GM19099 (cell line): Measurements from ENCODE around the gene B3GNT8.

Source experiments
- POLR2A ChIP-seq: IDR thresholded peaks from 3 replicates; pipeline ENCODE4 v1.6.1; 2011; ENCODE audit warnings: low read depth; ENCODE audit not compliant: insufficient read length; ENCODE audit errors: extremely low read depth

The B3GNT8 gene

GRCh38 chr19:41408256-41408655 lies 18.9 kb downstream of the B3GNT8 start:
- TF ChIP-seq POLR2A: no peak

GRCh38 chr19:41407271-41407670 lies 19.9 kb downstream of the B3GNT8 start:
- no peak for TF ChIP-seq POLR2A

DNA sequence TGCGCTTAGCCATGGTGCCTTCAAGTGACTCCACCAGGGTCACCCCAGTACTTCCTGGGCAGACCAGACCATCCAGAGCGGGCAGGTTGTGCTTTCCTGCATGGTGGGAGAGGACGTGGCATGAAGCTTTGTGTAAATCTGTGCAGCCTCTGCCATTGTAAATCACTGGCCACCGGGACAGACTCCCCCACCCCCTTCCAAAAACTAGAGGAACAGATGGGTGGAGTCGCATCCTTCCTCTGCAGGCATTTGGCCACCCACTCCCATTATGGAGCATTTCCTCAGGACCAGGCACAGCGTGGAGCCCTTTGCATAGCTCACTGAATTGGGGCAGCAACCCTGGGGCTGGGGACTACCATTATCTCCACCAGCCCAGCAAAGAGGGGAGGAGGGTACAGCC lies 21.4 kb downstream of the B3GNT8 start:
- no peak for TF ChIP-seq POLR2A

GRCh38 chr19:41403181-41403970 lies 23.8 kb downstream of the B3GNT8 start:
- no peak for TF ChIP-seq POLR2A

DNA sequence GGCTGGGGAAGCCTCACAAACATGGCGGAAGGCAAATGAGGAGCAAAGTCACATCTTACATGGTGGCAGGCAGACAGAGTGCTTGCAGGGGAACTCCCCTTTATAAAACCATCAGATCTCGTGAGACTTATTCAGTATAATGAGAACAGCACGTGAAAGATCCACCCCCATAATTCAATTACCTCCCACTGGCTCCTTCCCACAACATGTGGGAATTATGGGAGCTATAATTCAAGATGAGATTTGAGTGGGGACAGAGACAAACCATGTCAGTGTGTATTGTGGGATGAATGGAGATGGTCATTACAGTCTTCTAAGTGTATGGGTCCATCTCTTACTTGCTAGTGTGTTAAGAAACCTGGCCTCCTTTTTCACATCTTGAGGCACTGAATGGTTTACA lies 25.2 kb downstream of the B3GNT8 start:
- no peak for TF ChIP-seq POLR2A

GRCh38 chr19:41401483-41401882 lies 25.7 kb downstream of the B3GNT8 start:
- no peak for TF ChIP-seq POLR2A

- TF ChIP-seq POLR2A: no peak
These were observed 27.6 kb downstream of the B3GNT8 start for GRCh38 chr19:41399525-41399924.

DNA sequence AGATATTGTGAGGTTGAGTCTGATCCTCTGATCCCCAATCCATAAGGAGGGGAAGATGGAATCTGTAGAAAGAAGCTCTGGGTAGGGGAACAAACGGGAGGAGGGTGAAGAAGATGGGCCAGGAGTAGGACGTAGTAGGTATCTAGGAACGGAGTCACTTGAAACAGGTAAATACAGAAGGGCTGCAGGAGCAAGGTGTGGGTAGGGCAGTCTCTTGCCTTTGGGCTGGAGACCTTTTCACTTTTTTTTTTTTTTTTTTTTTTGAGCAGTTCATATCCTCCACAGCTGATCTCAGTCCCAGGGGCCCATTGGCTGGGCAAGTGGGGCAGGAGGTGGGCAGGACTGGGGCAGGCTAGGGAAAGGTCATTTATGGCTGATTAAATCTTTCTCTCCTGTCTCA lies 28.1 kb downstream of the B3GNT8 start:
- no peak for TF ChIP-seq POLR2A

- no peak for TF ChIP-seq POLR2A
These were observed 28.6 kb downstream of the B3GNT8 start for GRCh38 chr19:41398598-41398997.

- no peak for TF ChIP-seq POLR2A
These were observed 29.1 kb downstream of the B3GNT8 start for GRCh38 chr19:41398050-41398418.

DNA sequence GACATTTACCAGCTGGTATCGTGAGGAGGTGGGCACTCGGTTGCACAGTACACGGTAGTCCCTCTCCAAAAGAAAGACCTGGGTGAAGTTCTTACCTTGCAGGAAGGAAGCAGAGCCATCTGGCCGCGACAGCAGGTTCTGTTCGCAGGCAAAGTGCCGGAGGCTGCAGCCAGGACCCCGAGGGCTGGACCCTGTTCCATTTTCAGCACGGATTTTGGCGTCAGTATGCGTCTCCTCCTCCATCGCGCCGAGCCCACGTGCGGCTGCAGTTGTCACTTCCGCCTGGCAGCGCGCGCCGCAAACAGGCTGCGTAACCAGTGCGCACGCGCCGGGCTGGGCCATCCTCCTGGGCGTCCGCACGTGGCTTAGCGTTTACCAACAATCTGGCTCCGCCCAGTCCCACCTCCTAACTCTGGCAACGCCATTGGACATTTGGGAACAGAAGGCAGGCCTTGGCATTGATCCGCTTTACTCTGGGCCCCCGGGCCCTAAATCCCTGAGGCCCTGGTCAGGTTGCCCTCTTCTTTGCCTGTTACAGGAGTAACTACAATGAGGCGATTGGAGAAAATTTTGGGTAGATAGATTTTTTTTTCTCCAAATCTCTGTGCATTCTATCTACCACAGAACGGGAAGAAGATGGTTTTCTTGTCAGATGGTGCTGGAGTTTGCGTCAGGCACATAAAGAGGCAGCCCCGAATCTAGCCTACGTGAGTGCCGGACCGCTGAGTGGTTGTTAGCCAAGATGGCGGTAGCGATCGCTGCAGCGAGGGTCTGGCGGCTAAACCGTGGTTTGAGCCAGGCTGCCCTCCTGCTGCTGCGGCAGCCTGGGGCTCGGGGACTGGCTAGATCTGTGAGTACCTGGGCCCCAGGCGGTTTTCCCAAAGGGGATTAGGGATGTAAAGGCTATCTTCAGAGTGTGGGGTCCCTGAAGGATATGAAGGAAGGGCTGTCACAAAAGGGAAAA lies 29.8 kb downstream of the B3GNT8 start, which contains the start of the genes BCKDHA and EXOSC5:
Gene BCKDHA, plus strand, starts transcription at position 733 of the 964 bp plus-strand sequence. Its CDS starts 10 bp downstream, at position 743.
Gene EXOSC5, minus strand, starts transcription at position 274 of the 964 bp plus-strand sequence. Its CDS starts 31 bp downstream, at position 243.
- TF ChIP-seq POLR2A: peak; percentile 69

DNA sequence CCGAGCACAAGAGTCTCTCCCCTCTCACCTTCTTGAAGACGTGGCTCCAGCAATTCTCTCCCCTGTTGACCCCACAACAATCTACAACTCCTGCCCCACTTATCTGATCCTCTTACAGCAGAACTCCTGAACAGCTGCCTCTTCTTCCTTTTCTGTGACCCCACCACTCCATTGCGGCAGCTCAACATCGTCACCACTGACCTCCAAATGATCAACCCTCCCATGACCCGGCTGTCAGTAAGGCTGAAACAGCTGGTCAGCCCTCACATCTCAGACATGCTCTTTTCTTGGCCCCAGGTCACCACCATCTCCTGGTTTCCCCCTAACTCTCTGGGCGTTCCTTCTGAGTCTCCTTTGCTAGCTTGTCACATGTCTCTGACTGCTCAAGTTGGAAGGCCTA lies 31.8 kb downstream of the B3GNT8 start:
- no peak for TF ChIP-seq POLR2A

DNA sequence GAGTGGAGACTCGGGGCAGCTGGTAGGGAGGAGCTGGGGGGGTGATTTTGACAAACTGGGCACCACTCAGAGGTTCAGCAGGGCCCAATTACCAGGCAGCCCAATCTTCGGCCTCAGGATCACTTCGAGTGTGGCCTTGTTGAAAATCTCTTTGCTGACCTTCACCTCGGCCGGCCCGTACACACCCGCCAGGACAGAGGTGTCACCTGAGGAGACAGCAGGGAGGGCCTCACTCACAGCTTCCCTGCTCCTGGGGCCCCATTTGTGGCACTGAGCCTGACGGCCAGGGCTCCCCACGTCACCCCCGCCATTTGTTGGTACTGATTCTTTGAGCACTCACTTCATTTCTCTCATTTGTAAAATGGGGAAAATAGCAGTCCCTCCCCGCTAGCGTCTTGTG lies 34.4 kb downstream of the B3GNT8 start:
- no peak for TF ChIP-seq POLR2A

- no peak for TF ChIP-seq POLR2A
These were observed 35.6 kb downstream of the B3GNT8 start for GRCh38 chr19:41391618-41392017.

DNA sequence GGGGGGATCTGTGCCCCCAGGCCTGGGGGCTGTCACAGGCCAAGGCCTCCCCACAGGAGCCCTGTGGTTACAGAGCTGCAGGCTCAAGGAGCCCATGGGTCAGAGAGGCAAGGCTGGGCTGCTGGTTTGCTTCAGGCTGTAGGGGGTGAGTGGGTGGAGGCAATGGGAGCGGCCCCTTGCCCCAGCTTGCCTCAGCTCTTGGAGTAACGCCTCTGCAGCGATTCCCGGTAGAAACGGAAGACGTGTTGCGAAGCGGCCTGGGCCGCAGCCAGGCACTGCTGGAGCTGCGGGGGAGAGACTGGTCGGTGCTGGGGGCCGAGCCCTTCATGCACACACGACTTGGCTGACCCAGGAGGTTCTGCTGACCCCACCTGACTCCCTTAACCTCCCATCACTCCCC lies 40.7 kb downstream of the B3GNT8 start:
- TF ChIP-seq POLR2A: no peak
